Calu3 (cell line): Measurements from ENCODE around the gene CRIP1. TPM values are rescaled to one million over a fixed set of nuclear protein-coding genes. Genes with fewer than 3 reads are reported as not detected.
A peak's percentile ranks its signal among the peaks of the same experiment; 100 is the strongest.

Experiments
- BruUV-seq: library from RNA; stranded (reverse); fragments of 400-500 nt; replicated peaks from 2 replicates; lab custom pipeline; 2021; lab: Mats Ljungman, UMichigan
- CTCF ChIA-PET: fragments of 300-600 bp; sonication (Branson Sonifier 250); formaldehyde crosslinking; loops from one replicate; lab custom pipeline; 2022; ENCODE audit warnings: antibody characterized with exemption; lab: Charles Lee
- DNase-seq: peaks from one replicate; pipeline ENCODE4 v3.0.0; 2022
- H3K27ac Mint-ChIP-seq: one replicate; pipeline ENCODE4 v1.8.0; 2022; ENCODE audit warnings: mixed read lengths; ENCODE audit not compliant: unreplicated experiment
- H3K27me3 Mint-ChIP-seq: one replicate; pipeline ENCODE4 v1.8.0; 2022; ENCODE audit warnings: mixed read lengths; ENCODE audit not compliant: unreplicated experiment
- H3K36me3 Mint-ChIP-seq: one replicate; pipeline ENCODE4 v1.8.0; 2022; ENCODE audit warnings: mild to moderate bottlenecking, moderate library complexity, mixed read lengths; ENCODE audit not compliant: insufficient read depth, unreplicated experiment
- H3K4me1 Mint-ChIP-seq: one replicate; pipeline ENCODE4 v1.8.0; 2022; ENCODE audit warnings: mild to moderate bottlenecking, low read depth, mixed read lengths; ENCODE audit not compliant: unreplicated experiment
- H3K4me3 Mint-ChIP-seq: one replicate; pipeline ENCODE4 v1.8.0; 2022; ENCODE audit warnings: mild to moderate bottlenecking, low read depth, moderate library complexity, mixed read lengths; ENCODE audit not compliant: unreplicated experiment
- H3K9me3 Mint-ChIP-seq: one replicate; pipeline ENCODE4 v1.8.0; 2022; ENCODE audit warnings: low read depth, mixed read lengths; ENCODE audit not compliant: unreplicated experiment
- intact Hi-C: fragments of 100-400 bp; cut with micrococcal nuclease; formaldehyde crosslinking; loops from one replicate; pipeline ENCODE4 v1.10.0; 2022; ENCODE audit not compliant: unreplicated experiment
- total RNA-seq: library from RNA; stranded (reverse); gene quantifications from 2 replicates; pipeline ENCODE4 v1.2.3, GENCODE V29; 2022
- TF ChIP-seq, protein P1 (sequence below): fragments of 200-600 bp; IDR thresholded peaks from one replicate; pipeline ENCODE4 v1.8.0; 2022; ENCODE audit warnings: antibody characterized with exemption; ENCODE audit not compliant: unreplicated experiment

Gene CRIP1
- total RNA-seq, 1 experiment from 2014 or later: 7.1 TPM

DNA sequence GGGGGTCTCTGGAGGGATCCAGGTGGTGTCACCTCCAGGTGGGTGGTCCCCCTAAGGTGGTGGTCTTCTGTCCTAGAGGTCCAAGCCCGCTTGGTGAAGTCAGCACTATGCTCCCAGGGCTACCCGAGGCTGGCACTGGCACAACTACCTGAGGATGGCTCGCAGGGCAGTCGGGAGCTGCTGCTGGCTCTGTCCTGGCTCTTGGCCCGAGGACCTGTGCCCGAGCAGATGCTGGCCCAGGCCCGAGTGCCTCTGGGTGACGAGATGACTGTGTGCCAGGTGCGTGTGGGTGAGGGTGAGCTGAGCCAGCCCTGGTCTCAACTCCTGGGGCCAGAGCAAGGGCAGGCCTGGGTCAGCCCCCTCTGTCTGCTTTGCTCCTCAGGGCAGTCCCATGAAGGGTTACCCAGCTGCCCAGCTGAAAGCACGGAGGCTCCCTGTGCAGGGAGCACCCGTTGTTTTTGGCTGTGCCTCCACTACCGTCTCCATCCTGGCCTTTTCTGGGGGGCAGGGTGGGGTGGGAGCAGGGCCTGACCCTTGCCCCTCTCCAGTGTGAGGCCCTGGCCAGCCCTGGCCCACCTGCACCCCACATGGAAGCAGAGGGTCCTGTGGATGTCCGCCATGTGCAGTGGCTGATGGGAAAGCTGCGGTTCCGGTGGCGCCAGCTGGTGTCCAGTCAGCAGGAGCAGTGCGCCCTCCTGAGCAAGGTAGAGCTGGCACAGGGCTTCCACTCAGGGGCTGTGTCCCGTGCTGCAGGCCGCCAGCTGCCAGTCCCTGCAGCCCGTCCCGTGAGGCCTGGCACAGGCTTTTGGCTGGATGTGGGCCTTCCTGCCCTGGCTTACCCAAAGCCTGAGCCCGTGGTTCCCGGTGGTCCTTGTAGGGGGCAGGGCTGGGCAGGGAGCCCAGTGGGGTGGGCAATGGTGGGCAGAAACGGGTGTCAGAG is 5.6 kb downstream of the CRIP1 start:
- peak overlapping the region; percentile 91 for H3K27ac Mint-ChIP-seq
- H3K4me1 Mint-ChIP-seq: peaks cover 9% of the 10 kb centered on the region
- intact Hi-C loops: no loop called here
- no peaks in the 10 kb centered on the region for H3K9me3 Mint-ChIP-seq
- H3K36me3 Mint-ChIP-seq: peaks cover 35% of the 10 kb centered on the region
- H3K4me3 Mint-ChIP-seq: peak overlapping the region; percentile 80
- H3K27me3 Mint-ChIP-seq: no peaks in the 10 kb centered on the region
- no TSS peak for BruUV-seq
- no peak for DNase-seq
- TF ChIP-seq, protein P1, sequence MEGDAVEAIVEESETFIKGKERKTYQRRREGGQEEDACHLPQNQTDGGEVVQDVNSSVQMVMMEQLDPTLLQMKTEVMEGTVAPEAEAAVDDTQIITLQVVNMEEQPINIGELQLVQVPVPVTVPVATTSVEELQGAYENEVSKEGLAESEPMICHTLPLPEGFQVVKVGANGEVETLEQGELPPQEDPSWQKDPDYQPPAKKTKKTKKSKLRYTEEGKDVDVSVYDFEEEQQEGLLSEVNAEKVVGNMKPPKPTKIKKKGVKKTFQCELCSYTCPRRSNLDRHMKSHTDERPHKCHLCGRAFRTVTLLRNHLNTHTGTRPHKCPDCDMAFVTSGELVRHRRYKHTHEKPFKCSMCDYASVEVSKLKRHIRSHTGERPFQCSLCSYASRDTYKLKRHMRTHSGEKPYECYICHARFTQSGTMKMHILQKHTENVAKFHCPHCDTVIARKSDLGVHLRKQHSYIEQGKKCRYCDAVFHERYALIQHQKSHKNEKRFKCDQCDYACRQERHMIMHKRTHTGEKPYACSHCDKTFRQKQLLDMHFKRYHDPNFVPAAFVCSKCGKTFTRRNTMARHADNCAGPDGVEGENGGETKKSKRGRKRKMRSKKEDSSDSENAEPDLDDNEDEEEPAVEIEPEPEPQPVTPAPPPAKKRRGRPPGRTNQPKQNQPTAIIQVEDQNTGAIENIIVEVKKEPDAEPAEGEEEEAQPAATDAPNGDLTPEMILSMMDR: no peak
- CTCF ChIA-PET: interaction anchor here (0.6 to 3.6 kb wide), 2 partner anchors 11 to 19 kb away, joined by 6 to 43 read pairs; no protein-coding TSS in a partner anchor

DNA sequence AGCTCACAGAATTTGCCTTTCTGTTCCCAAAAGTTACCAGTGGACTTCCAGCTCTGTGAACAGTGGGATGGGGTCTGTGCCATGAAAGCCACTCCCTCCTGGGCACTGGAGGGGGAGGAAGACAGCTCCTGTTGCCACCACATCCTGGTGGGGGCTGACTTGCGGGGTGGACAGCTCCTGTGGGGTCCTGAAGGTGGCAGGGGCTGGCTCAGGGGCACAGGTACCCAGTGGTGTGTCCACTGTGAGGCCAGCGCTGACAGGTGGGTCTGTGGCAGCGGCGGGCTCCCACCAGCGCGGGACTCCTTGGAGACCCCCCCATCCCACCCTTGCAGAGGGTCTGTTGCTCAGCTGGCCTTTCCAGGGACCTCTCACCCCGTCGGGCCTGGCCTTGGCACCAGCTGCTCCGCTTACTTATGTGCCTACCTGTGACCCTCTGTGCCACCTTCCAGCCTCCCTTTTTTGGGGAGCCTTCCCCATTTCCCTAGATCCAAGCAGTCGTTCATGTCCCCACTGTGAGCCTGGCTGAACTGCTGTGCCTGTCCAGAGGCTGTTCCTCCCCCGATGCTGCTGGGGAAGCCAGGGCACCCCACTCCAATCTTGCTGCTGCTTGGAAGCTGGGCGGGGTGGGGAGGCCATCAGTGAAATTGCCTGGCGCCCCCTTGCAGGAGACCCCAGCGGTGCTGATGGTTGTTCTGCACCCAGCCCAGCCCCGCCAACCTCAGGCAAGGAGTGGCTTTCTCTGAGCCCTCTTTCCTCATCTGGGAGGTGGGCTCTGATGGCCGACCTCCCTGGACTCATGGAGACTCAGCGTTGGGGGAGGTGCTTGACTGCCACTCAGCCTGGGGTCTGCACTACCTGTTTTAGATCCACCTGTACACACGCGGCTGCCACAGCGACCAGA is 6.5 kb downstream of the CRIP1 start:
- H3K4me1 Mint-ChIP-seq: peaks cover 9% of the 10 kb centered on the region
- H3K4me3 Mint-ChIP-seq: no peak overlapping the region
- DNase-seq: no peak
- intact Hi-C loops: no loop called here
- TF ChIP-seq, protein P1: no peak
- H3K27me3 Mint-ChIP-seq: no peaks in the 10 kb centered on the region
- H3K9me3 Mint-ChIP-seq: no peaks in the 10 kb centered on the region
- H3K27ac Mint-ChIP-seq: no peak overlapping the region
- BruUV-seq: no TSS peak
- CTCF ChIA-PET: no interaction called here
- peaks cover 41% of the 10 kb centered on the region for H3K36me3 Mint-ChIP-seq

DNA sequence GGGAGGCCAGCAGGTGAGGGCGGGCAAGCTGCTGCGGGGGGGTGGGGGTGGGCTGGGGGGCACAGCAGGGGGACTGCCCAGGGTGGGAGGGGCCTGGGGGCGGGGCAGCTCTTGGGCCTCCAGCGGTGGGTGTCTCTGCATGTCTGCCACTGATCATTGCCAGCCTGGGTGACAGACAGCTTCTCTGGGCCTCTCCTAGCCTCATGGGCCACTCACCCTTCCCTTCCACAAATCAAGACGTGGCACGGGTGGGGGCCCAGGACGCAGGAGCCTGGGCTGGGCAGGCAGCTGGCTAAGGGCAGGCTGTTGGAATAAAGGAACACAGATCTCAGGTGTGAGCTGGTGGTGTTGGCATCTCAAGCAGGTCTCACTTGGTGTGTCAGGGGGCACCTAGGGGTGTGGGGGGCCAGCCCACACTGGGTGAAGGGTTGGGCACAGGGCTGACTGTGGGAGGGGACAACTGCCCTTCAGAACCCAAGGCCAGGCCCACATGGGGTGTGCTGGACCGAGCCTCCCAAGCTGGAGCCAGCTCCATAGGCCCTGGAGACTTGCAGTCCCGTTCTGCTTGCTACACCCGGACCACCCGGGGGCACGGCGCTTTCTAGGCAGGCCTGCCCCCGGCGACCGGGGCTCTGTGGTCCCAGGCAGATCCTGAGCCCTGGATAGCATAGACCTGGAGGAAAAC is 7.4 kb downstream of the CRIP1 start:
- CTCF ChIA-PET: no interaction called here
- peaks cover 9% of the 10 kb centered on the region for H3K4me1 Mint-ChIP-seq
- peaks cover 49% of the 10 kb centered on the region for H3K36me3 Mint-ChIP-seq
- H3K27me3 Mint-ChIP-seq: no peaks in the 10 kb centered on the region
- no peak for DNase-seq
- no peak overlapping the region for H3K27ac Mint-ChIP-seq
- H3K9me3 Mint-ChIP-seq: no peaks in the 10 kb centered on the region
- TF ChIP-seq, protein P1: no peak
- no TSS peak for BruUV-seq
- no peak overlapping the region for H3K4me3 Mint-ChIP-seq
- intact Hi-C loops: no loop called here

DNA sequence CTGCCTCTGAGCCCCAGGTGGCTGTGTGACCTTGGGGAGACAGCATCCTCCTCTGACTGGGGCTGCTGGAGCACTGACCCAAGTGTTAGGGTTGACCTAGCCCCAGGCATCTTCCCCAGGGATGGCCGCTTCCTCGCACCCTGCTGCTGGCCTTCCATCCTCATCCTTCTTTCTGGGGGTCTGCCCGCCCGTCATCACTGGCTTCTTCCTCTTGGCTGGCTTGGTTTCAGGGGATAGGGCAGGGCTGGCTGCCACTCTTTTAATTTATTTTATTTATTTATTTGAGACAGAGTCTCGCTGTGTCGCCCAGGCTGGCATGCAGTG is 7.9 kb downstream of the CRIP1 start:
- H3K36me3 Mint-ChIP-seq: peaks cover 47% of the 10 kb centered on the region
- CTCF ChIA-PET: no interaction called here

More for the DNA sequence above, 7.9 kb downstream of the CRIP1 start:
- H3K4me3 Mint-ChIP-seq: no peak overlapping the region
- no peaks in the 10 kb centered on the region for H3K9me3 Mint-ChIP-seq
- intact Hi-C loops: no loop called here
- H3K27me3 Mint-ChIP-seq: no peaks in the 10 kb centered on the region
- no peak for DNase-seq
- BruUV-seq: no TSS peak
- TF ChIP-seq, protein P1: no peak
- no peak overlapping the region for H3K27ac Mint-ChIP-seq
- H3K4me1 Mint-ChIP-seq: peaks cover 9% of the 10 kb centered on the region
